Measurements from ENCODE around the gene METTL8. TPM values are rescaled to one million over a fixed set of nuclear protein-coding genes. Genes with fewer than 3 reads are reported as not detected.
"Not testable (repeated sequence)": the region's sequence is repeated elsewhere in the genome, so short reads cannot be mapped to it uniquely, and the experiment has no call there.

Gene METTL8
- total and polyA plus RNA-seq, 11 donors = 4.2 to 18.5 (median 9.0) TPM

DNA sequence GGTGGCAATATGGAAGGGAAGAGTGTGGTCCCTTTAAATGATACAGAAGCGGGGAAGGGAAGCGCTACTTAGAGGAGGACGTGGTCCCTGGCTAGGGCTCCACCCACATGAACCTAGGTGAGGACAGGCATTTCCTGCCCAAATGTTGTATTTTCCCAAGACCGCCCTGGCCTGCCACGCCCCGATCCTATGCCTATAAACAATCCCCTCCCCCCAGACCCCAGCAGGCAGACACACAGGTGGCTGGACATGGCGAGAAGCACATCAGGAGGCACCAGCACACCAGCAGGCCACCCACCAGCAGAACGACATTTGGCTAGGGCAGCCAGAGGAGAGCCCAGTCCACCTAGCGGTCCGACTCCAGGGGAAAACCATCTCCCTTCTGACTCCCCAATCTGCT, 47.2 kb downstream of the METTL8 start:
- Histone ChIP-seq H3K27ac (no peak overlapping the region), H3K27me3 (no peaks in the 10 kb centered on the region), H3K36me3 (no peaks in the 10 kb centered on the region), H3K4me3 (no peak overlapping the region), H3K9me3 (peaks cover 0 to 8% (median 0%) of the 10 kb centered on the region in 12 donors), H3K4me1 (peaks cover 0 to 3% (median 0%) of the 10 kb centered on the region in 12 donors)
- WGBS, 4 donors = 84 to 88% (median 86%) methylated on average over 10 of the region's 10 CpGs
- ATAC-seq = no peak
- no peak for DNase-seq
- intact Hi-C loops (cut with DNase I) = no loop called here
- TF ChIP-seq POLR2A (IDR thresholded peaks at IDR 0.05) = no peak
- TF ChIP-seq, protein P1, sequence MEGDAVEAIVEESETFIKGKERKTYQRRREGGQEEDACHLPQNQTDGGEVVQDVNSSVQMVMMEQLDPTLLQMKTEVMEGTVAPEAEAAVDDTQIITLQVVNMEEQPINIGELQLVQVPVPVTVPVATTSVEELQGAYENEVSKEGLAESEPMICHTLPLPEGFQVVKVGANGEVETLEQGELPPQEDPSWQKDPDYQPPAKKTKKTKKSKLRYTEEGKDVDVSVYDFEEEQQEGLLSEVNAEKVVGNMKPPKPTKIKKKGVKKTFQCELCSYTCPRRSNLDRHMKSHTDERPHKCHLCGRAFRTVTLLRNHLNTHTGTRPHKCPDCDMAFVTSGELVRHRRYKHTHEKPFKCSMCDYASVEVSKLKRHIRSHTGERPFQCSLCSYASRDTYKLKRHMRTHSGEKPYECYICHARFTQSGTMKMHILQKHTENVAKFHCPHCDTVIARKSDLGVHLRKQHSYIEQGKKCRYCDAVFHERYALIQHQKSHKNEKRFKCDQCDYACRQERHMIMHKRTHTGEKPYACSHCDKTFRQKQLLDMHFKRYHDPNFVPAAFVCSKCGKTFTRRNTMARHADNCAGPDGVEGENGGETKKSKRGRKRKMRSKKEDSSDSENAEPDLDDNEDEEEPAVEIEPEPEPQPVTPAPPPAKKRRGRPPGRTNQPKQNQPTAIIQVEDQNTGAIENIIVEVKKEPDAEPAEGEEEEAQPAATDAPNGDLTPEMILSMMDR (IDR thresholded peaks at IDR 0.05) = no peak

DNA sequence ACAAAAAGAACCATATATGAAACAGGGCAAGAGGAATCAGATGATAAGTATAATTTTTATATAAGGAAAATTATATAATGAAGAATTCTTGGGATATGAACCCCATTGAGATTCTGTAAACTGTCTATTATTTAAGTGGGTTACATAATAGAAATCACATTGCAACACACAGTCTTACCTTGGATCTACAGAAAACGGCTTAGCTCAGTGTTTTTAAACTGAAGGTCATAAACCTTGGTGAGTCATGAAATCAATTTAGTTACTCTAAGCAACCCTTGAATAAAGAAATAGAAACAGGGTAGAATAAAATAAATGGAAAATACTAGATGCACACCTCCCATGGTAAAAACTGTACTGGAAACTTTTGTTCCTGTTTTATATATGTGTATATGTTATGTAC, 50.7 kb downstream of the METTL8 start:
- H3K36me3 ChIP-seq = no peaks in the 10 kb centered on the region
- intact Hi-C loops (cut with DNase I) = no loop called here
- H3K4me3 ChIP-seq = no peak overlapping the region
- H3K9me3 ChIP-seq = peaks cover 0 to 42% (median 10%) of the 10 kb centered on the region in 12 donors
- H3K27ac ChIP-seq = no peak overlapping the region
- DNase-seq (no peak), ATAC-seq (no peak)
- 75 to 84% (median 82%) methylated on average over 1 of the region's 1 CpG for WGBS, 4 donors
- H3K4me1 ChIP-seq = no peaks in the 10 kb centered on the region
- no peaks in the 10 kb centered on the region for H3K27me3 ChIP-seq
- TF ChIP-seq, protein P1 (IDR thresholded peaks at IDR 0.05) = no peak
- TF ChIP-seq POLR2A (IDR thresholded peaks at IDR 0.05) = no peak

DNA sequence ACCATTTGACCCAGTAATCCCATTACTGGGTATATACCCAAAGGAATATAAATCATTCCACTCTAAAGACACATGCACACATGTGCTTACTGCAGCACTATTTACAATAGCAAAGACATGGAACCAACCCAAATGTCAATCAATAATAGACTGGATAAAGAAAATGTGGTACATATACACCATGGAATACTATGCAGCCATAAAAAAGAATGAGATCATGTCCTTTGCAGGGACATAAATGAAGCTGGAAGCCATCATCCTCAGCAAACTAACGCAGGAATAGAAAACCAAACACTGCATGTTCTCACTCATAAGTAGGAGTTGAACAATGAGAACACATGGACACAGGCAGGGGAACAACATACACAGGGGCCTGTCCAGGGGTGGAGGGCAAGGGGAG, 51.6 kb downstream of the METTL8 start:
- ATAC-seq = not testable (repeated sequence)
- 91 to 100% (median 96%) methylated on average over 1 of the region's 1 CpG for WGBS, 4 donors
- H3K9me3 ChIP-seq = peaks cover 0 to 52% (median 10%) of the 10 kb centered on the region in 12 donors

DNA sequence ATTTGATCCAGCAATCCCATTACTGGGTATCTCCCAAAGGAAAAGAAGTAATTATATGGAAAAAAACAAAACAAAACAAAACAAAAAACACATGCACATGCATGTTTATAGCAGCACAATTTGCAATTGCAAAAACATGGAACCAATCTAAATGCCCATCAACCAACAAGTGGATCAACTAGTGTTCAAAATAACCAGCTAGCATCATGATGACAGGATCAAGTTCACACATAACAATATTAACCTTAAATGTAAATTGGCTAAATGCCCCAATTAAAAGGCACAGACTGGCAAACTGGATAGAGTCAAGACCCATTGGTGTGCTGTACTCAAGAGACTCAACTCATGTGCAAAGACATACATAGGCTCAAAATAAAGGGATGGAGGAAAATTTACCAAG, 55.9 kb downstream of the METTL8 start:
- peaks cover 0 to 79% (median 12%) of the 10 kb centered on the region in 12 donors for H3K9me3 ChIP-seq
- H3K4me3 ChIP-seq; H3K36me3 ChIP-seq; H3K4me1 ChIP-seq; ATAC-seq; H3K27ac ChIP-seq; intact Hi-C loops (cut with DNase I); H3K27me3 ChIP-seq; DNase-seq: not testable (repeated sequence)

More for the DNA sequence above, 51.6 kb downstream of the METTL8 start:
- intact Hi-C loops (cut with DNase I); H3K4me3 ChIP-seq; H3K27me3 ChIP-seq; H3K4me1 ChIP-seq; DNase-seq; H3K27ac ChIP-seq; H3K36me3 ChIP-seq: not testable (repeated sequence)

DNA sequence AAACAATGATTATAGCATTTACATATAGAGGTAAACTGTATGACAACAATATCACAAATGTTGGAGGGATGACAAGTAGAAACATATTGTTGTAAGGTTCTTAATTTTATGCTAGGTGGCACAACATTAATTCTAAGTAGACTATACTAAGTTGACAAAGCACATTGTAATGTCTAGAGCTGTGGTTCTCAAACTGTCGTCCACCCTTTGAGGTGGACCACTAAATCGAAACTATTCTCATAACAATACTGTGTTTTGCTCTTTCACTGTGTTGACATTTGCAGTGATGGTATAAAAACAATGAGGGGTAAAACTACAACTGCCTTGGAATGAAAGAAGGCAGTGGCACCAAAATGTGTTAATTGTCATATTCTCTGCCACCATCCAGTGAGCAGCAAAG, 66.1 kb downstream of the METTL8 start:
- 91 to 98% (median 97%) methylated on average over 2 of the region's 2 CpGs for WGBS, 4 donors

More for the DNA sequence above, 66.1 kb downstream of the METTL8 start:
- ATAC-seq = no peak
- no peak for DNase-seq
- Histone ChIP-seq H3K27me3 (no peaks in the 10 kb centered on the region), H3K36me3 (peaks cover 0 to 4% (median 0%) of the 10 kb centered on the region in 9 donors), H3K4me3 (no peak overlapping the region), H3K9me3 (peaks cover 0 to 26% (median 5%) of the 10 kb centered on the region in 12 donors), H3K4me1 (no peaks in the 10 kb centered on the region), H3K27ac (no peak overlapping the region)
- TF ChIP-seq, protein P1 (IDR thresholded peaks at IDR 0.05) = no peak
- TF ChIP-seq POLR2A (IDR thresholded peaks at IDR 0.05) = no peak
- intact Hi-C loops (cut with DNase I) = no loop called here
